ENCODE data around the gene SLC13A5.

DNA sequence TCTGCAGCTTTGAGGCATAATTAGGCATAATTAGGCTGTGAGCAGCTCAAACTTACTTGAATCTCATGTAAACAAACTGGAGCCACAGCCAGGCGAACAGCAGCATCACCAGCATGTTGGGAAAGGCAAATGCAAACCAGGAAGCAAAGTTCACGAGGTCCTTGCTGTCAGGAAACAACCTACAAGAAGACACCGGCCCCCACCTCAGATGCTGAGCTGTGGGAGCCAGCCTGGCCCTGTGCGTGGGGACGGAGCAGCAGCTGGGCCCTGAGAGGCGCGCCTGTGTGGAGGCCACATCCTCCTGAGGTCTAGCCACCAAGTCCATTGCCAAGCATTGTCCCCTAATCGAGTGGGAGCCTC, 12.2 kb downstream of the SLC13A5 start:
- no peak for TF ChIP-seq EP300 (IDR thresholded peaks at IDR 0.05)
- TF ChIP-seq POLR2A (IDR thresholded peaks at IDR 0.05; ENCODE audit: low read depth), result no peak
- TF ChIP-seq, protein P1, sequence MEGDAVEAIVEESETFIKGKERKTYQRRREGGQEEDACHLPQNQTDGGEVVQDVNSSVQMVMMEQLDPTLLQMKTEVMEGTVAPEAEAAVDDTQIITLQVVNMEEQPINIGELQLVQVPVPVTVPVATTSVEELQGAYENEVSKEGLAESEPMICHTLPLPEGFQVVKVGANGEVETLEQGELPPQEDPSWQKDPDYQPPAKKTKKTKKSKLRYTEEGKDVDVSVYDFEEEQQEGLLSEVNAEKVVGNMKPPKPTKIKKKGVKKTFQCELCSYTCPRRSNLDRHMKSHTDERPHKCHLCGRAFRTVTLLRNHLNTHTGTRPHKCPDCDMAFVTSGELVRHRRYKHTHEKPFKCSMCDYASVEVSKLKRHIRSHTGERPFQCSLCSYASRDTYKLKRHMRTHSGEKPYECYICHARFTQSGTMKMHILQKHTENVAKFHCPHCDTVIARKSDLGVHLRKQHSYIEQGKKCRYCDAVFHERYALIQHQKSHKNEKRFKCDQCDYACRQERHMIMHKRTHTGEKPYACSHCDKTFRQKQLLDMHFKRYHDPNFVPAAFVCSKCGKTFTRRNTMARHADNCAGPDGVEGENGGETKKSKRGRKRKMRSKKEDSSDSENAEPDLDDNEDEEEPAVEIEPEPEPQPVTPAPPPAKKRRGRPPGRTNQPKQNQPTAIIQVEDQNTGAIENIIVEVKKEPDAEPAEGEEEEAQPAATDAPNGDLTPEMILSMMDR (IDR thresholded peaks at IDR 0.05), result no peak
- TF ChIP-seq POLR2AphosphoS5 (IDR thresholded peaks at IDR 0.05), result no peak

Data from esophagus muscularis mucosa (tissue), 4 donors.